HG03342 (cell line): ENCODE data around the gene TSC1.
"Not testable (repeated sequence)": the region's sequence is repeated elsewhere in the genome, so short reads cannot be mapped to it uniquely, and the experiment has no call there.

ENCODE experiments used
- ATAC-seq: cut with Tn5 transposase; IDR thresholded peaks from one replicate; pipeline ENCODE4 v1.9.1; 2021; ENCODE audit warnings: mild to moderate bottlenecking, moderate library complexity; ENCODE audit not compliant: unreplicated experiment

Gene TSC1

DNA sequence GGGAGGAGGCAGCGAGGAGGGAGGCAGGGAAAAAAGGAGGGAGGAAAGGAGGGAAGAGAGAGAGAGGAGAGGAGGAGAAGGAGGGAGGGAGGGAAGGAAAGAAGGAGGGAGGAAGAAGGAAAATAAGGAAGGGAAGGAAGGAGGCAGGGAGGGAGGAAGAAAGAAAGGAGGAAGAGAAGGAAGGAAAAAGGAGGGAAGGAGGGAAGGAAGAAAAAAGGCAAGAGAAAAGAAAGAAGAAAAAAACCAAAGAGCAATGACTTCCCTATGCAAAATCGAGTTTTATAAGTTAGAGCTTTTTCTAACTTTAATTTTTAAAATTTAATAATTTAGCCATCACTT, 33.7 kb upstream of the TSC1 start:
- ATAC-seq, result no peak

DNA sequence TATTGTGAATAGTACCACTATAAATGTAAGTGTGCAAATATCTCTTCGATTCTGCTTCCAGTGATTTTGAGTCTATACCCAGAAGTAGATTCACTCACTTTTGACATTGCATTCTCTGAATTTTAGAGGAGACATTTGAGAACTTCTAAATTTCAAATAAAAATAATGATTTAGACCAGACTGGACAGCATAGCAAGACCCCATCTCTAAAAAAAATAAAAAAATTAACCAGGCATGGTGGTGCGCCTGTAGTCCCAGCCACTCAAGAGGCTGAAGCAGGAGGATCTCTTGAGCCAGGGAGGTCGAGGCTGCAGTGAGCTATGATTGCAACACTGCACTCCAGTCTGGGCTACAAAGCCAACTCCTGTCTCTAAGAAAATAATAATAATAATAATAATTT, 32.2 kb upstream of the TSC1 start:
- ATAC-seq, result no peak

GRCh38 chr9:132975961-132976360, 31.5 kb upstream of the TSC1 start:
- ATAC-seq, result no peak

GRCh38 chr9:132973713-132974112, 29.3 kb upstream of the TSC1 start:
- no peak for ATAC-seq

GRCh38 chr9:132973166-132973565, 28.8 kb upstream of the TSC1 start:
- ATAC-seq, result no peak

GRCh38 chr9:132970324-132971062, 26.1 kb upstream of the TSC1 start:
- no peak for ATAC-seq

DNA sequence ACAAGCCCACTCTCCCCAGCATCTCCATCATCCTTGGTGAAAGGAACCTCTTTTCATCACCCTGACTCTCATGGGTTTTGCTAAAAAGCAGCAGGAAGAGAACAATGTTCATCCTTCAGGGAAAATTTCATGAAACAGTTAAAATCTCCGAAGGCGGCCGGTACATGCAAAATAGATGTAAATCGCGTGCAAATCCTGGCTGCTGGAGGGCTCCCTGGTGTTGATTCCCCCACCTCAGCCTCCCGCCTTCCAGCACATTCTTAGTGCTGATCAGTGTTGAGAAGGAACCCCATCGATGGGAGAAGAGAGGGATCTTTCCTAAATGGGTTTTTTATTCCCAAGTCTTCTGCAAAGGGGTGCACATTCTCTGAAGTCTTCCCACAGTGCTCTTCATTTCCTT, 25.4 kb upstream of the TSC1 start:
- ATAC-seq, result no peak

GRCh38 chr9:132967908-132968307, 23.5 kb upstream of the TSC1 start:
- not testable (repeated sequence) for ATAC-seq

- ATAC-seq, result no peak
Measured at GRCh38 chr9:132965478-132965877, 21.1 kb upstream of the TSC1 start.

DNA sequence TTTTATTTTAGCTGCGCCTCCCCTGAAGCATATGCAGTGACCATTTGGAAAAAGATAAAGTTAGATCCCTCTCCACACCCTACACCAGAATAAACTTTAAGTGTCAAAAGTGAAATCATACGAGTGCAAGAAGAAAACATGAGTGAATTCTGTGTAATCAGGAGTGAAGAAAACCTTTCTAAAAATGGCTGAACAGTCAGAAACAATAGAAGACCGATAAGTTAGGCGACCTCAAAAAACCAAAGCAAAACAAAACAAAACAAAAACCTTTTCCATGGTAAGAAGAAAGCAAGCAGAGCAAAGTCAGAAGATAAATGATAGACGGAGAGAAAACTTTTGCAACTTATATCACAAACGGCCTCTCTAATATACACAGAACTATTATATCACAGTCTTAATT, 16.6 kb upstream of the TSC1 start:
- ATAC-seq, result no peak

DNA sequence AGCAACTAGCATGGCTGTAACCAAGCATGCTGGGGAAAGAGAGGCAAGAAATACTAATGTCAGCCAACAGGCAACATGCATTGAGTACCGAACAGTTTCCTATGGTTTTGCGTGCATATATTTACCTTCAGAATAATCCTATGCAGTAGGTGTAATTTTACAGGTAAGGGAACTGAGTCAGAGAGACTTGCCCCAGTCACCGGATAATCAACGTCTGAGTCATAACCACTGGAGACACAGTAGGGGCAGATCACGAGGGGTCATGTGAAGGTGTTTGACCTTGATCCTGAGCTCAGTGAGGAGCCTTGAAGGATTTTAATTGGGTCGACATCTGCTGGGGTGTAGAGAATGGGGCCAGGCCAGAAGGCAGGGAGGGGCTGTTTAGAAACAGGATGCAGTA, 13.4 kb upstream of the TSC1 start:
- ATAC-seq, result no peak

- ATAC-seq, result no peak
Measured at GRCh38 chr9:132955768-132956167, 11.4 kb upstream of the TSC1 start.

- ATAC-seq, result no peak
Measured at GRCh38 chr9:132955123-132955522, 10.7 kb upstream of the TSC1 start.

DNA sequence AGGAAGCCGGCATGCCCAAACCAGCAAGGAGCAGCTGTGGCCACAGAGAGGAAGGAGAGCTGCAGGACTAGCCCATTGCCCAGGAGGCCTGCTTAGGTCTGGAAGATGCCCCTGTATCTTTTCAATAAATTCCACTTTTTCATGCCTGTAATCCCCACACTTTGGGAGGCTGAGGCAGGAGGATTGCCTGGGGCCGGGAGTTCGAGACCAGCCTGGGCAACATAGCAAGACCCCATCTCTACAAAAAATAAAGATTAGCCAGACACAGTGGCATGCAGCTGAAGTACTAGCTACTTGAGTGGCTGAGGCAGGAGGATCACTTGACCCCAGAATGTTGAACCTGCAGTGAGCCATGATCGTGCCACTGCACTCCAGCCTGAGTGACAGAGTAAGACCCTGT, 5.3 kb upstream of the TSC1 start:
- ATAC-seq, result no peak

- no peak for ATAC-seq
Measured at GRCh38 chr9:132948482-132949050, 4.2 kb upstream of the TSC1 start.

DNA sequence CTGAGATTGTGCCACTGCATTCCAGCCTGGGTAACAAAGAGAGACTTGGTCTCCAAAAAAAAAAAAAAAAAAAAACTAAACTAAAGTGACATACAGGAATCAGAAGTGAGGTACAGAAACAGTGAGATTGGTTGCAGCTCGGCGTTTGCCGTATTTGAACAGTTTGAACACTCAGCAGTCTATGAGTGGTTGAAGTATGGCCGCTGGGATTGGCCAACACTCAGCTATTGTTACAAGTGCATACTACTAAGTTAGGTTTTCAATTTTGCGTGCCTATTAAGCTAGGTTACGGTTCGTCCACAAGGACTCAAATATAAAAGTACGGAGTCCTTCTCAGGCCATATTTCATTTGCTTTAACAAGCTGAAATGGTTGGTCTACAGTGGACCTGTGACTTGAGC, 3.3 kb upstream of the TSC1 start:
- no peak for ATAC-seq

DNA sequence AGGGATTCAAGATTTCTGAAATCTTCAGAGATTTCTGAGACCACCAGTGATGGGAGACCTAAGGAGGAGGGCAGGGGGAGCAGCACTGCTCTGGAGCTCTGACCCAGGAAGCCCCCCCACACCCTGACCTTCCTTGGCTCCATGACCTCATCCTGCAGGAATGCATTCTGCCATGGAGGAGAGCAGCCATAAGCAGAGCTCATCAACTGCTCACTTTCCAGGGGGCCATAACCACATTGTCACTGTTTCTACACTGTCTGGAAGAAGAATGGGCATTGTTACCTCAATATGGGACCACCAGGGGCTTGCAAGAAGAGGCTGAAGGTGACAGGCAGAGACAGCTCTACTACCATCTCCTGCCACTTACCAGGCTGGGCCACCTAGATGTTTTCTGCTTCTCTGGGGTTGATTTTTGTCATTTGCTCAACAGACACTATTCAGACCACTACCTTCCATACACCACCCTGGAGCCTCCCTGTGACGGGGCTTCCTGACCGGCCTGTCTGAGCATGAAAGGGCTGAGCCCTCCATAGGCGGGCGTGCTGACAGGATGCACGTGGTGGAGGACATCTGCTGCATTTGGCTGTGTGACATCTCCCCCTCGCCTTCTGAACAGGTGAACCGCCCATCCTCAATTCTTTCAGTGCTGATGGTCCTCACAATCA, 2.3 kb upstream of the TSC1 start:
- ATAC-seq, result no peak

GRCh38 chr9:132946211-132946610, 1.8 kb upstream of the TSC1 start:
- no peak for ATAC-seq

GRCh38 chr9:132945186-132946130, 1.0 kb upstream of the TSC1 start:
- no peak for ATAC-seq

- ATAC-seq, result peak; percentile 9
Measured at GRCh38 chr9:132943651-132944293, 644 bp downstream of the TSC1 start.
